Panc1 (cell line): ENCODE results near the gene ANGPTL4. TPM values are rescaled to one million over a fixed set of nuclear protein-coding genes. Genes with fewer than 3 reads are reported as not detected.

Experiments
- ATAC-seq: fragments of 200-7000 bp; cut with Tn5 transposase; 2 replicates; pipeline ENCODE4 v1.9.1; 2020; ENCODE audit warnings: mild to moderate bottlenecking, moderate library complexity
- BruUV-seq: library from RNA; stranded (reverse); fragments of 400-500 nt; replicated peaks from 2 replicates; lab custom pipeline; 2021; lab: Mats Ljungman, UMichigan
- CTCF ChIA-PET: fragments of 300-600 bp; sonication (Branson Sonifier 250); formaldehyde crosslinking; loops from one replicate; lab custom pipeline; 2022; ENCODE audit warnings: antibody characterized with exemption; lab: Charles Lee
- POLR2A ChIA-PET: fragments of 300-600 bp; sonication (Branson Sonifier 250); formaldehyde crosslinking; loops from one replicate; lab custom pipeline; 2022; ENCODE audit warnings: antibody characterized with exemption; lab: Charles Lee
- DNase-seq: peaks from one replicate; pipeline ENCODE4 v3.0.0-alpha.2; 2010; ENCODE audit warnings: low read depth, low spot score
- H3K27ac ChIP-seq: 2 replicates; pipeline ENCODE4 v1.5.1; 2011; ENCODE audit warnings: mild to moderate bottlenecking, low read length, inconsistent platforms
- H3K27me3 ChIP-seq: fragments of 200-500 bp; sonication (Bioruptor generic); 2 replicates; pipeline ENCODE4 v1.6.0; 2014; ENCODE audit warnings: low read length, inconsistent platforms; ENCODE audit not compliant: control insufficient read depth, insufficient read depth
- H3K36me3 ChIP-seq: fragments of 200-500 bp; sonication (Bioruptor generic); 2 replicates; pipeline ENCODE4 v1.5.1; 2014; ENCODE audit warnings: inconsistent platforms, mild to moderate bottlenecking, low read length, moderate library complexity; ENCODE audit not compliant: control insufficient read depth, insufficient read depth
- H3K4me1 ChIP-seq: 2 replicates; pipeline ENCODE4 v1.5.1; 2011; ENCODE audit warnings: inconsistent platforms, mild to moderate bottlenecking, low read length, moderate library complexity; ENCODE audit not compliant: control insufficient read depth, insufficient read depth
- H3K4me3 ChIP-seq, 2 experiments: 2 replicates each; pipeline ENCODE4 v1.5.1; 2011 to 2012; ENCODE audit warnings: low read depth in 2 of 2, low read length in 2 of 2, mild to moderate bottlenecking in 2 of 2, inconsistent platforms in 1 of 2, moderate library complexity in 1 of 2
- H3K9me3 ChIP-seq: fragments of 200-500 bp; sonication (Bioruptor generic); 2 replicates; pipeline ENCODE4 v1.5.1; 2014; ENCODE audit warnings: low read depth, mild to moderate bottlenecking, inconsistent platforms, low read length, moderate library complexity; ENCODE audit not compliant: control insufficient read depth, insufficient read depth
- POLR2AphosphoS5 ChIP-seq: IDR thresholded peaks from 2 replicates; pipeline ENCODE4 v1.6.1; 2012; ENCODE audit warnings: mild to moderate bottlenecking, low read depth, low read length, moderate library complexity
- SIN3A ChIP-seq: IDR thresholded peaks from 2 replicates; pipeline ENCODE4 v1.6.1; 2012; ENCODE audit warnings: low read depth, mild to moderate bottlenecking, low read length, moderate library complexity, borderline replicate concordance; ENCODE audit not compliant: insufficient read depth
- TCF7L2 ChIP-seq: IDR thresholded peaks from 2 replicates; pipeline ENCODE4 v1.6.1; 2011; ENCODE audit warnings: mild to moderate bottlenecking, low read depth, low read length, inconsistent platforms
- in situ Hi-C: cut with HindIII; loops from 2 replicates; pipeline ENCODE4 v1.10.0; 2016; ENCODE audit warnings: low sequenced_read_pairs, low pct_unique_long_range_greater_than_20kb
- intact Hi-C: fragments of 100-400 bp; cut with micrococcal nuclease; formaldehyde crosslinking; loops from one replicate; pipeline ENCODE4 v1.10.0; 2022; ENCODE audit not compliant: unreplicated experiment
- total RNA-seq: library from RNA; stranded (reverse); gene quantifications from one replicate; pipeline ENCODE4 v1.2.1, GENCODE V29; 2021; ENCODE audit not compliant: unreplicated experiment
- TF ChIP-seq, protein P1 (sequence below), 2 experiments: IDR thresholded peaks; 2 replicates each; pipeline ENCODE4 v1.6.1; 2011 to 2012; ENCODE audit warnings: low read depth in 2 of 2, control low read depth in 1 of 2, low read length in 1 of 2, mild to moderate bottlenecking in 1 of 2, moderate library complexity in 1 of 2; ENCODE audit not compliant: insufficient read depth in 1 of 2
- TF ChIP-seq, protein P2 (sequence below): fragments of 450-650 bp; IDR thresholded peaks from 2 replicates; pipeline ENCODE4 v1.5.1; 2017; ENCODE audit warnings: mild to moderate bottlenecking

Gene ANGPTL4
- total RNA-seq, 1 experiment from 2014 or later, result 46.6 TPM

- ChIA-PET POLR2A (no interaction called here), CTCF (no interaction called here)
- in situ Hi-C loops, result no loop called here
Measured at GRCh38 chr19:8401981-8402411, 38.0 kb downstream of the ANGPTL4 start.

GRCh38 chr19:8403098-8403819, 39.3 kb downstream of the ANGPTL4 start:
- Histone ChIP-seq H3K27ac (no peak overlapping the region), H3K27me3 (no peaks in the 10 kb centered on the region), H3K9me3 (no peaks in the 10 kb centered on the region), H3K36me3 (peaks cover 2% of the 10 kb centered on the region; the same call in 1 of the 2 replicates), H3K4me3 (no peak overlapping the region), H3K4me1 (peaks cover 4% of the 10 kb centered on the region)
- no peak for DNase-seq
- in situ Hi-C loops (no loop called here), intact Hi-C loops (no loop called here)
- ATAC-seq, result no peak
- TF ChIP-seq, protein P1, sequence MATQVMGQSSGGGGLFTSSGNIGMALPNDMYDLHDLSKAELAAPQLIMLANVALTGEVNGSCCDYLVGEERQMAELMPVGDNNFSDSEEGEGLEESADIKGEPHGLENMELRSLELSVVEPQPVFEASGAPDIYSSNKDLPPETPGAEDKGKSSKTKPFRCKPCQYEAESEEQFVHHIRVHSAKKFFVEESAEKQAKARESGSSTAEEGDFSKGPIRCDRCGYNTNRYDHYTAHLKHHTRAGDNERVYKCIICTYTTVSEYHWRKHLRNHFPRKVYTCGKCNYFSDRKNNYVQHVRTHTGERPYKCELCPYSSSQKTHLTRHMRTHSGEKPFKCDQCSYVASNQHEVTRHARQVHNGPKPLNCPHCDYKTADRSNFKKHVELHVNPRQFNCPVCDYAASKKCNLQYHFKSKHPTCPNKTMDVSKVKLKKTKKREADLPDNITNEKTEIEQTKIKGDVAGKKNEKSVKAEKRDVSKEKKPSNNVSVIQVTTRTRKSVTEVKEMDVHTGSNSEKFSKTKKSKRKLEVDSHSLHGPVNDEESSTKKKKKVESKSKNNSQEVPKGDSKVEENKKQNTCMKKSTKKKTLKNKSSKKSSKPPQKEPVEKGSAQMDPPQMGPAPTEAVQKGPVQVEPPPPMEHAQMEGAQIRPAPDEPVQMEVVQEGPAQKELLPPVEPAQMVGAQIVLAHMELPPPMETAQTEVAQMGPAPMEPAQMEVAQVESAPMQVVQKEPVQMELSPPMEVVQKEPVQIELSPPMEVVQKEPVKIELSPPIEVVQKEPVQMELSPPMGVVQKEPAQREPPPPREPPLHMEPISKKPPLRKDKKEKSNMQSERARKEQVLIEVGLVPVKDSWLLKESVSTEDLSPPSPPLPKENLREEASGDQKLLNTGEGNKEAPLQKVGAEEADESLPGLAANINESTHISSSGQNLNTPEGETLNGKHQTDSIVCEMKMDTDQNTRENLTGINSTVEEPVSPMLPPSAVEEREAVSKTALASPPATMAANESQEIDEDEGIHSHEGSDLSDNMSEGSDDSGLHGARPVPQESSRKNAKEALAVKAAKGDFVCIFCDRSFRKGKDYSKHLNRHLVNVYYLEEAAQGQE (IDR thresholded peaks at IDR 0.05; ENCODE audit: insufficient read depth in 1 of 2, low read depth in 2 of 2, low read length in 1 of 2), result no peak
- TF ChIP-seq TCF7L2 (no peak), SIN3A (no peak), POLR2AphosphoS5 (no peak)
- TF ChIP-seq, protein P2, sequence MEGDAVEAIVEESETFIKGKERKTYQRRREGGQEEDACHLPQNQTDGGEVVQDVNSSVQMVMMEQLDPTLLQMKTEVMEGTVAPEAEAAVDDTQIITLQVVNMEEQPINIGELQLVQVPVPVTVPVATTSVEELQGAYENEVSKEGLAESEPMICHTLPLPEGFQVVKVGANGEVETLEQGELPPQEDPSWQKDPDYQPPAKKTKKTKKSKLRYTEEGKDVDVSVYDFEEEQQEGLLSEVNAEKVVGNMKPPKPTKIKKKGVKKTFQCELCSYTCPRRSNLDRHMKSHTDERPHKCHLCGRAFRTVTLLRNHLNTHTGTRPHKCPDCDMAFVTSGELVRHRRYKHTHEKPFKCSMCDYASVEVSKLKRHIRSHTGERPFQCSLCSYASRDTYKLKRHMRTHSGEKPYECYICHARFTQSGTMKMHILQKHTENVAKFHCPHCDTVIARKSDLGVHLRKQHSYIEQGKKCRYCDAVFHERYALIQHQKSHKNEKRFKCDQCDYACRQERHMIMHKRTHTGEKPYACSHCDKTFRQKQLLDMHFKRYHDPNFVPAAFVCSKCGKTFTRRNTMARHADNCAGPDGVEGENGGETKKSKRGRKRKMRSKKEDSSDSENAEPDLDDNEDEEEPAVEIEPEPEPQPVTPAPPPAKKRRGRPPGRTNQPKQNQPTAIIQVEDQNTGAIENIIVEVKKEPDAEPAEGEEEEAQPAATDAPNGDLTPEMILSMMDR, result no peak
- BruUV-seq, result TSS peak; percentile 69
- ChIA-PET POLR2A (no interaction called here), CTCF (no interaction called here)

More at GRCh38 chr19:8401981-8402411, 38.0 kb downstream of the ANGPTL4 start:
- DNase-seq (no peak), ATAC-seq (no peak)
- H3K27ac ChIP-seq, result no peak overlapping the region
- peaks cover 16% of the 10 kb centered on the region for H3K4me1 ChIP-seq
- intact Hi-C loops, result no loop called here
- H3K36me3 ChIP-seq, result peaks cover 2% of the 10 kb centered on the region; the same call in 1 of the 2 replicates
- no TSS peak for BruUV-seq
- no peak overlapping the region for H3K4me3 ChIP-seq
- H3K27me3 ChIP-seq, result no peaks in the 10 kb centered on the region
- TF ChIP-seq, protein P2, result no peak
- TF ChIP-seq SIN3A, result no peak
- TF ChIP-seq POLR2AphosphoS5, result no peak
- TF ChIP-seq, protein P1 (IDR thresholded peaks at IDR 0.05; ENCODE audit: insufficient read depth in 1 of 2, low read depth in 2 of 2, low read length in 1 of 2), result no peak
- no peak for TF ChIP-seq TCF7L2
- no peaks in the 10 kb centered on the region for H3K9me3 ChIP-seq
